ENCODE results near the gene DDO.
A peak's percentile ranks its signal among the peaks of the same experiment; 100 is the strongest.

DDO gene

GRCh38 chr6:110430741-110431140, 15.4 kb upstream of the DDO start:
- no peaks in the 10 kb centered on the region for H3K36me3 Mint-ChIP-seq
- H3K27me3 Mint-ChIP-seq: peaks cover 36% of the 10 kb centered on the region
- H3K4me3 Mint-ChIP-seq: no peak overlapping the region
- no peak for ATAC-seq
- no peaks in the 10 kb centered on the region for H3K4me1 Mint-ChIP-seq
- peaks cover 3% of the 10 kb centered on the region for H3K9me3 Mint-ChIP-seq
- no peak overlapping the region for H3K27ac Mint-ChIP-seq

- Mint-ChIP-seq H3K4me1 (no peaks in the 10 kb centered on the region), H3K9me3 (peaks cover 3% of the 10 kb centered on the region), H3K27me3 (peaks cover 36% of the 10 kb centered on the region), H3K4me3 (no peak overlapping the region), H3K27ac (no peak overlapping the region), H3K36me3 (no peaks in the 10 kb centered on the region)
- no peak for ATAC-seq
Observed at GRCh38 chr6:110430236-110430635, 14.9 kb upstream of the DDO start.

- no peaks in the 10 kb centered on the region for H3K9me3 Mint-ChIP-seq
- H3K4me1 Mint-ChIP-seq: no peaks in the 10 kb centered on the region
- no peak overlapping the region for H3K4me3 Mint-ChIP-seq
- H3K36me3 Mint-ChIP-seq: no peaks in the 10 kb centered on the region
- no peak overlapping the region for H3K27ac Mint-ChIP-seq
- peaks cover 51% of the 10 kb centered on the region for H3K27me3 Mint-ChIP-seq
- ATAC-seq: no peak
Observed at GRCh38 chr6:110428153-110428552, 12.8 kb upstream of the DDO start.

- Mint-ChIP-seq H3K27ac (no peak overlapping the region), H3K4me3 (no peak overlapping the region), H3K4me1 (no peaks in the 10 kb centered on the region), H3K36me3 (no peaks in the 10 kb centered on the region), H3K9me3 (peaks cover 8% of the 10 kb centered on the region), H3K27me3 (peaks cover 66% of the 10 kb centered on the region)
- ATAC-seq: no peak
Observed at GRCh38 chr6:110425816-110426215, 10.4 kb upstream of the DDO start.

- Mint-ChIP-seq H3K4me3 (no peak overlapping the region), H3K36me3 (no peaks in the 10 kb centered on the region), H3K4me1 (no peaks in the 10 kb centered on the region), H3K27me3 (peaks cover 50% of the 10 kb centered on the region), H3K27ac (no peak overlapping the region), H3K9me3 (peaks cover 8% of the 10 kb centered on the region)
- ATAC-seq: no peak
Observed at GRCh38 chr6:110422444-110422822, 7.1 kb upstream of the DDO start.

GRCh38 chr6:110421749-110422443, 6.5 kb upstream of the DDO start:
- Mint-ChIP-seq H3K27ac (no peak overlapping the region), H3K27me3 (peaks cover 49% of the 10 kb centered on the region), H3K4me1 (no peaks in the 10 kb centered on the region), H3K9me3 (peaks cover 8% of the 10 kb centered on the region), H3K4me3 (no peak overlapping the region), H3K36me3 (no peaks in the 10 kb centered on the region)
- no peak for ATAC-seq

- H3K27ac Mint-ChIP-seq: no peak overlapping the region
- no peak overlapping the region for H3K4me3 Mint-ChIP-seq
- no peaks in the 10 kb centered on the region for H3K36me3 Mint-ChIP-seq
- ATAC-seq: no peak
- peaks cover 8% of the 10 kb centered on the region for H3K9me3 Mint-ChIP-seq
- peaks cover 5% of the 10 kb centered on the region for H3K4me1 Mint-ChIP-seq
- peaks cover 33% of the 10 kb centered on the region for H3K27me3 Mint-ChIP-seq
Observed at GRCh38 chr6:110419028-110419739, 3.8 kb upstream of the DDO start.

- Mint-ChIP-seq H3K9me3 (peaks cover 8% of the 10 kb centered on the region), H3K27me3 (peaks cover 27% of the 10 kb centered on the region)
Observed at GRCh38 chr6:110418594-110418993, 3.2 kb upstream of the DDO start.

GRCh38 chr6:110414669-110415068, 706 bp downstream of the DDO start:
- Mint-ChIP-seq H3K27me3 (peaks cover 9% of the 10 kb centered on the region), H3K36me3 (no peaks in the 10 kb centered on the region), H3K4me3 (no peak overlapping the region), H3K4me1 (peaks cover 5% of the 10 kb centered on the region), H3K27ac (no peak overlapping the region), H3K9me3 (no peaks in the 10 kb centered on the region)
- ATAC-seq: no peak

More at GRCh38 chr6:110418594-110418993, 3.2 kb upstream of the DDO start:
- Mint-ChIP-seq H3K36me3 (no peaks in the 10 kb centered on the region), H3K27ac (no peak overlapping the region), H3K4me1 (peaks cover 5% of the 10 kb centered on the region), H3K4me3 (no peak overlapping the region)
- no peak for ATAC-seq

- H3K4me3 Mint-ChIP-seq: no peak overlapping the region
- H3K4me1 Mint-ChIP-seq: peaks cover 5% of the 10 kb centered on the region
- no peaks in the 10 kb centered on the region for H3K36me3 Mint-ChIP-seq
- ATAC-seq: no peak
- H3K27ac Mint-ChIP-seq: no peak overlapping the region
- H3K9me3 Mint-ChIP-seq: no peaks in the 10 kb centered on the region
- peaks cover 9% of the 10 kb centered on the region for H3K27me3 Mint-ChIP-seq
Observed at GRCh38 chr6:110412360-110412759, 3.0 kb downstream of the DDO start.

- H3K9me3 Mint-ChIP-seq: no peaks in the 10 kb centered on the region
- H3K4me1 Mint-ChIP-seq: peaks cover 5% of the 10 kb centered on the region
- no peaks in the 10 kb centered on the region for H3K36me3 Mint-ChIP-seq
- no peak for ATAC-seq
- H3K27me3 Mint-ChIP-seq: peaks cover 9% of the 10 kb centered on the region
- no peak overlapping the region for H3K27ac Mint-ChIP-seq
- H3K4me3 Mint-ChIP-seq: no peak overlapping the region
Observed at GRCh38 chr6:110410511-110410910, 4.9 kb downstream of the DDO start.

GRCh38 chr6:110409794-110410193, 5.6 kb downstream of the DDO start:
- Mint-ChIP-seq H3K4me1 (peaks cover under 1% of the 10 kb centered on the region), H3K9me3 (no peaks in the 10 kb centered on the region), H3K36me3 (no peaks in the 10 kb centered on the region), H3K27me3 (peaks cover 9% of the 10 kb centered on the region), H3K4me3 (no peak overlapping the region), H3K27ac (no peak overlapping the region)
- ATAC-seq: no peak

- ATAC-seq: no peak
- Mint-ChIP-seq H3K4me3 (no peak overlapping the region), H3K9me3 (no peaks in the 10 kb centered on the region), H3K36me3 (no peaks in the 10 kb centered on the region), H3K4me1 (no peaks in the 10 kb centered on the region), H3K27ac (no peak overlapping the region), H3K27me3 (peaks cover 9% of the 10 kb centered on the region)
Observed at GRCh38 chr6:110408901-110409300, 6.5 kb downstream of the DDO start.

- H3K27ac Mint-ChIP-seq: no peak overlapping the region
- no peak overlapping the region for H3K4me3 Mint-ChIP-seq
- no peaks in the 10 kb centered on the region for H3K9me3 Mint-ChIP-seq
Observed at GRCh38 chr6:110404607-110405006, 10.8 kb downstream of the DDO start.

GRCh38 chr6:110401585-110402176, 13.7 kb downstream of the DDO start:
- Mint-ChIP-seq H3K36me3 (no peaks in the 10 kb centered on the region), H3K9me3 (no peaks in the 10 kb centered on the region), H3K27ac (no peak overlapping the region), H3K4me3 (no peak overlapping the region), H3K27me3 (peaks cover 29% of the 10 kb centered on the region), H3K4me1 (no peaks in the 10 kb centered on the region)
- no peak for ATAC-seq

More at GRCh38 chr6:110404607-110405006, 10.8 kb downstream of the DDO start:
- Mint-ChIP-seq H3K36me3 (no peaks in the 10 kb centered on the region), H3K27me3 (peaks cover 18% of the 10 kb centered on the region), H3K4me1 (no peaks in the 10 kb centered on the region)
- ATAC-seq: no peak

- peak; percentile 56 for ATAC-seq
- H3K36me3 Mint-ChIP-seq: no peaks in the 10 kb centered on the region
- peaks cover 29% of the 10 kb centered on the region for H3K27me3 Mint-ChIP-seq
- H3K4me1 Mint-ChIP-seq: no peaks in the 10 kb centered on the region
- no peak overlapping the region for H3K27ac Mint-ChIP-seq
- H3K9me3 Mint-ChIP-seq: no peaks in the 10 kb centered on the region
- H3K4me3 Mint-ChIP-seq: no peak overlapping the region
Observed at GRCh38 chr6:110400208-110400607, 15.2 kb downstream of the DDO start.

All from stimulated activated memory B cell treated with anti-CD40 and anti-IgM and Interleukin-4, amounts not matched to agents 10 μg/mL and 1 μg/mL and 100 μg/mL, for 72 hours (primary cell).